Measurements from ENCODE around the gene PYM1.

DNA sequence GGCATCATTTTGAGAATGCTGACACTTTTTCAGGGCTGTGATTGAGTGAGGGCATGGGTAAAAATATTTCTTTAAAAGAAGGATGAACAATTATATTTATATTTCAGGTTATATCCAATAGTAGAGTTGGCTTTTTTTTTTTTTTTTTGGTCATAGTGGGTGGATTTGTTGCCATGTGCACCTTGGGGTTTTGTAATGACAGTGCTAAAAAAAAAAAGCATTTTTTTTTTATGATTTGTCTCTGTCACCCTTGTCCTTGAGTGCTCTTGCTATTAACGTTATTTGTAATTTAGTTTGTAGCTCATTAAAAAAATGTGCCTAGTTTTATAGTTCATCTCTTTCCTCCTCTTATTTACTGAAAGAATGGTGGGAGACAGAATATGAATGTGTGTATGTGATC lies 44.8 kb upstream of the PYM1 start:
- TF ChIP-seq, protein P1, sequence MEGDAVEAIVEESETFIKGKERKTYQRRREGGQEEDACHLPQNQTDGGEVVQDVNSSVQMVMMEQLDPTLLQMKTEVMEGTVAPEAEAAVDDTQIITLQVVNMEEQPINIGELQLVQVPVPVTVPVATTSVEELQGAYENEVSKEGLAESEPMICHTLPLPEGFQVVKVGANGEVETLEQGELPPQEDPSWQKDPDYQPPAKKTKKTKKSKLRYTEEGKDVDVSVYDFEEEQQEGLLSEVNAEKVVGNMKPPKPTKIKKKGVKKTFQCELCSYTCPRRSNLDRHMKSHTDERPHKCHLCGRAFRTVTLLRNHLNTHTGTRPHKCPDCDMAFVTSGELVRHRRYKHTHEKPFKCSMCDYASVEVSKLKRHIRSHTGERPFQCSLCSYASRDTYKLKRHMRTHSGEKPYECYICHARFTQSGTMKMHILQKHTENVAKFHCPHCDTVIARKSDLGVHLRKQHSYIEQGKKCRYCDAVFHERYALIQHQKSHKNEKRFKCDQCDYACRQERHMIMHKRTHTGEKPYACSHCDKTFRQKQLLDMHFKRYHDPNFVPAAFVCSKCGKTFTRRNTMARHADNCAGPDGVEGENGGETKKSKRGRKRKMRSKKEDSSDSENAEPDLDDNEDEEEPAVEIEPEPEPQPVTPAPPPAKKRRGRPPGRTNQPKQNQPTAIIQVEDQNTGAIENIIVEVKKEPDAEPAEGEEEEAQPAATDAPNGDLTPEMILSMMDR (IDR thresholded peaks at IDR 0.05; ENCODE audit: insufficient read depth, low read length, poor library complexity, severe bottlenecking) = no peak
- no peak for TF ChIP-seq EZH2phosphoT487 (conservative IDR thresholded peaks at IDR 0.05; ENCODE audit: low read length)

Data from SU-DHL-6 (cell line).